Mesenchymal stem cell (in vitro differentiated cells and primary cell): Measurements from ENCODE around the gene KLK8.
"Not testable (repeated sequence)": the region's sequence is repeated elsewhere in the genome, so short reads cannot be mapped to it uniquely, and the experiment has no call there.

Source experiments
- DNase-seq: peaks from one replicate; pipeline ENCODE4 v3.0.0-alpha.2; 2013
- H2AFZ ChIP-seq: one replicate; pipeline ENCODE4 v1.6.1; 2013; ENCODE audit warnings: low read depth, mild to moderate bottlenecking, control low read depth, inconsistent platforms, low read length, moderate library complexity
- H2AK5ac ChIP-seq: 2 replicates; pipeline ENCODE4 v1.6.1; 2013; ENCODE audit warnings: low read length, moderate library complexity, mild to moderate bottlenecking, inconsistent platforms; ENCODE audit not compliant: severe bottlenecking
- H2BK120ac ChIP-seq: one replicate; pipeline ENCODE4 v1.6.1; 2013; ENCODE audit warnings: low read depth, mild to moderate bottlenecking, inconsistent platforms, low read length, moderate library complexity
- H2BK12ac ChIP-seq, 2 experiments: one replicate each; pipeline ENCODE4 v1.6.1; 2013; ENCODE audit warnings: inconsistent platforms in 2 of 2, low read length in 2 of 2, mild to moderate bottlenecking in 2 of 2, moderate library complexity in 2 of 2, control low read depth in 1 of 2
- H2BK15ac ChIP-seq: one replicate; pipeline ENCODE4 v1.6.1; 2013; ENCODE audit warnings: mild to moderate bottlenecking, low read depth, inconsistent platforms; ENCODE audit not compliant: poor library complexity, severe bottlenecking
- H2BK5ac ChIP-seq: 2 replicates; pipeline ENCODE4 v1.6.1; 2013; ENCODE audit warnings: low read depth, mild to moderate bottlenecking, low read length, control low read depth, inconsistent platforms; ENCODE audit not compliant: poor library complexity, severe bottlenecking
- H3K14ac ChIP-seq, 2 experiments: one replicate each; pipeline ENCODE4 v1.6.1; 2013; ENCODE audit warnings: inconsistent platforms in 2 of 2, low read length in 2 of 2, control low read depth in 1 of 2, mild to moderate bottlenecking in 1 of 2, moderate library complexity in 1 of 2
- H3K18ac ChIP-seq, 2 experiments: one replicate each; pipeline ENCODE4 v1.6.1; 2013; ENCODE audit warnings: inconsistent platforms in 2 of 2, low read length in 2 of 2, control low read depth in 1 of 2, low read depth in 1 of 2, mild to moderate bottlenecking in 1 of 2
- H3K23ac ChIP-seq, 2 experiments: one replicate each; pipeline ENCODE4 v1.6.1; 2013; ENCODE audit warnings: inconsistent platforms in 2 of 2, low read length in 2 of 2, mild to moderate bottlenecking in 2 of 2, moderate library complexity in 2 of 2, control low read depth in 1 of 2
- H3K27ac ChIP-seq: 2 replicates; pipeline ENCODE4 v1.5.1; 2013; ENCODE audit warnings: mild to moderate bottlenecking, moderate library complexity, low read length, control low read depth, inconsistent platforms; ENCODE audit not compliant: poor library complexity, severe bottlenecking
- H3K27me3 ChIP-seq, 2 experiments: 2 replicates each; pipeline versions ENCODE4 v1.6.1 to v1.7.0; 2013; ENCODE audit warnings: low read length in 2 of 2, mild to moderate bottlenecking in 2 of 2, moderate library complexity in 2 of 2, control low read depth in 1 of 2, inconsistent platforms in 1 of 2; ENCODE audit not compliant: control insufficient read depth in 1 of 2, insufficient read depth in 1 of 2
- H3K36me3 ChIP-seq, 2 experiments: 2 replicates each; pipeline versions ENCODE4 v1.6.1 to v1.7.0; 2013; ENCODE audit warnings: low read length in 2 of 2, control low read depth in 1 of 2, inconsistent platforms in 1 of 2, low read depth in 1 of 2, mild to moderate bottlenecking in 1 of 2; ENCODE audit not compliant: insufficient read depth in 2 of 2, control insufficient read depth in 1 of 2
- H3K4ac ChIP-seq, 2 experiments: one replicate each; pipeline ENCODE4 v1.6.1; 2013; ENCODE audit warnings: inconsistent platforms in 2 of 2, low read length in 2 of 2, mild to moderate bottlenecking in 2 of 2, moderate library complexity in 2 of 2, control low read depth in 1 of 2, low read depth in 1 of 2
- H3K4me1 ChIP-seq: 2 replicates; pipeline ENCODE4 v1.6.1; 2013; ENCODE audit warnings: low read depth, low read length, control low read depth; ENCODE audit not compliant: control insufficient read depth, insufficient read depth
- H3K4me2 ChIP-seq: 2 replicates; pipeline ENCODE4 v1.6.1; 2013; ENCODE audit warnings: low read length, mild to moderate bottlenecking, inconsistent platforms; ENCODE audit not compliant: poor library complexity, severe bottlenecking
- H3K4me3 ChIP-seq, 2 experiments: 2 replicates each; pipeline versions ENCODE4 v1.5.1 to v1.7.0; 2013; ENCODE audit warnings: low read length in 2 of 2, mild to moderate bottlenecking in 2 of 2, control low read depth in 1 of 2, low read depth in 1 of 2; ENCODE audit not compliant: insufficient read depth in 1 of 2
- H3K79me1 ChIP-seq: replicated peaks from 2 replicates; pipeline ENCODE4 v1.6.1; 2013; ENCODE audit warnings: mild to moderate bottlenecking, control low read depth, low read length, inconsistent platforms; ENCODE audit not compliant: poor library complexity, severe bottlenecking
- H3K9ac ChIP-seq: 2 replicates; pipeline ENCODE4 v1.7.0; 2013; ENCODE audit warnings: mild to moderate bottlenecking, low read length, moderate library complexity
- H3K9me3 ChIP-seq: 2 replicates; pipeline ENCODE4 v1.7.0; 2013; ENCODE audit warnings: mild to moderate bottlenecking, low read length; ENCODE audit not compliant: control insufficient read depth
- H4K8ac ChIP-seq: one replicate; pipeline ENCODE4 v1.6.1; 2013; ENCODE audit warnings: inconsistent platforms, mild to moderate bottlenecking, low read length, moderate library complexity
- H4K91ac ChIP-seq: one replicate; pipeline ENCODE4 v1.6.1; 2013; ENCODE audit warnings: mild to moderate bottlenecking, low read length, inconsistent platforms
- whole genome bisulfite sequencing: methylation state at CpG from one replicate; pipeline ENCODE4 v1.1.7; 2013; ENCODE audit warnings: mixed read lengths; 5-methylcytosine and 5-hydroxymethylcytosine counted together

Gene KLK8

DNA sequence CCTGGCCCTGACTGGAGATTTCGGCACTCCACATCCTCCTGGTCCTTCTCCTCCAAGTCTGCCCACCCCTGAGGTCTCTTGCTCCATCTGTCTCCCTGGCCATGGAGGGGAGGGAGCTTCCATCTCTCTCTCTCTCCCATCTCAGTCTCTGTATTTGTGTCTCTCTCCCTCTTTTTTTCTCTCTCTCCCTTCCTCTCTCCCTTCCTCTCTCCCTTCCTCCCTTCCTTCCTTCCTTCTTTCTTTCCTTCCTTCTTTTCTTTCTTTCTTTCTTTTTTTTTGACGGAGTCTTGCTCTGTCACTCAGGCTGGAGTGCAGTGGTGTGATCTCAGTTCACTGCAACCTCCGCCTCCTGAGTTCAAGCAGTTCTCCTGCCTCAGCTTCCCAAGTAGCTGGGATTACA is 31.6 kb downstream of the KLK8 start:
- not testable (repeated sequence) for H3K14ac ChIP-seq, H2BK5ac ChIP-seq, H3K4ac ChIP-seq, H2BK15ac ChIP-seq, H3K23ac ChIP-seq, H3K79me1 ChIP-seq, H3K9me3 ChIP-seq, H3K4me2 ChIP-seq, H3K9ac ChIP-seq, H3K4me3 ChIP-seq, H3K27ac ChIP-seq, H2AFZ ChIP-seq, H4K91ac ChIP-seq, H3K4me1 ChIP-seq, H4K8ac ChIP-seq, H3K36me3 ChIP-seq, H2AK5ac ChIP-seq, H2BK12ac ChIP-seq, H3K18ac ChIP-seq, DNase-seq, H2BK120ac ChIP-seq
- H3K27me3 ChIP-seq = peaks cover 0 to 29% of the 10 kb centered on the region in 2 experiments
- WGBS = 73% methylated on average over 2 of the region's 3 CpGs

GRCh38 chr19:50969413-50969760 is 32.0 kb downstream of the KLK8 start, which contains the start of gene KLK6:
Gene KLK6 (minus strand): TSS chr19:50969591. CDS start chr19:50968104, 1,487 bp downstream.
- Histone ChIP-seq H4K8ac (no peak within 1 kb of the TSS), H3K79me1 (no peaks in the 10 kb centered on the region), H3K4ac (no peak within 1 kb of the TSS), H2BK5ac (no peak within 1 kb of the TSS), H2BK15ac (no peak within 1 kb of the TSS), H3K9ac (no peak within 1 kb of the TSS), H3K4me1 (no peaks in the 10 kb centered on the region), H2BK120ac (no peak within 1 kb of the TSS), H2BK12ac (no peak within 1 kb of the TSS), H3K4me3 (no peak within 1 kb of the TSS), H4K91ac (no peak within 1 kb of the TSS), H3K23ac (no peak within 1 kb of the TSS), H3K27me3 (peaks cover 0 to 29% of the 10 kb centered on the region in 2 experiments), H3K36me3 (no peaks in the 10 kb centered on the region), H3K4me2 (no peak within 1 kb of the TSS), H3K27ac (no peak within 1 kb of the TSS), H2AK5ac (no peak within 1 kb of the TSS), H2AFZ (no peak within 1 kb of the TSS), H3K18ac (no peak within 1 kb of the TSS), H3K9me3 (no peaks in the 10 kb centered on the region), H3K14ac (no peak within 1 kb of the TSS)
- DNase-seq = no peak
- 78% methylated on average over 19 of the region's 19 CpGs for WGBS

- H2AFZ ChIP-seq = no peak overlapping the region
- no peak overlapping the region for H3K4me3 ChIP-seq
- H2BK120ac ChIP-seq = no peak overlapping the region
- H3K9me3 ChIP-seq = no peaks in the 10 kb centered on the region
- H3K27ac ChIP-seq = no peak overlapping the region
- H3K14ac ChIP-seq = no peak overlapping the region
- H3K23ac ChIP-seq = no peak overlapping the region
- no peak overlapping the region for H3K18ac ChIP-seq
- H2AK5ac ChIP-seq = no peak overlapping the region
- no peak for DNase-seq
- H3K9ac ChIP-seq = no peak overlapping the region
- H3K4me2 ChIP-seq = no peak overlapping the region
- no peak overlapping the region for H4K8ac ChIP-seq
- no peaks in the 10 kb centered on the region for H3K4me1 ChIP-seq
- peaks cover 0 to 29% of the 10 kb centered on the region in 2 experiments for H3K27me3 ChIP-seq
- no peak overlapping the region for H2BK12ac ChIP-seq
- H2BK15ac ChIP-seq = no peak overlapping the region
- H3K36me3 ChIP-seq = no peaks in the 10 kb centered on the region
- H4K91ac ChIP-seq = no peak overlapping the region
- whole genome bisulfite sequencing = 63% methylated on average over 5 of the region's 7 CpGs
- H3K4ac ChIP-seq = no peak overlapping the region
- no peak overlapping the region for H2BK5ac ChIP-seq
- H3K79me1 ChIP-seq = no peaks in the 10 kb centered on the region
Observed at GRCh38 chr19:50968716-50969412, 32.5 kb downstream of the KLK8 start.

DNA sequence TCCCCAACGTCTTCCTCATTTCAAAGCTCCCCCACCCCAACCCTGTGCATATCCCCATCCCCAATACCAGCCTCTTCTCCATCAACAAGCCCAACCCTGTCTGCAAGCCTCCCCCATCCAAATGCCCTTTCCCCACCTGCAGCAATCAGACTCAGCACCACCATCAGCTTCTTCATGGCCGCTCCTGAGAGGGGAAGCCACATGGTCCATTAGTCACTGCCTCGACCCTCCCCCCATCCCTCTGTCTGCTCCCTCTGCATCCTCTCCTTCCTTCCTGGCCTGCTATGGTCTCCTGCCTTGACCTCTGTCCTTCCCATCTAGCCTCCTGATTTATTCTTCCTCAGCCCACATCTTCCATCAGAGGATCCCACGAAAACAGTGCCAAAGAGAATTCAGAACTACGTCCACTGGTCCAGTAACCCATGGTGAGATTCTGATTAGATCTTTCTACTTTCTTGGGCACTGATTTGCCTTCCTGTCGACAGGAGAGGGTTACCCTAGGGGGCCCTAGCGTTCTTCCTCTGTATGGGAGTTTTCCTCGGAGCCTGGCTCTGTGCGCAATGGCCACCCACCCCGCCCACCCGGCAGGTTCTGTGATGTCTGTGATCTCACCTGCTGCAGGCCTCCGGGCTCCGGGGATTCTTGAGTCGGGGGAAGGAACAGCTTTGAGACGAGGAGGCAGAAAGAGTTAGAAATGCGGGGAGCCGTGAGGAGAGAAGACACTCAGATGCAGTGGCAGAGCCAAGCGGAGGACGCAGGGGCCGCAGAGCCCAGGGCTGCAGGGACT is 33.3 kb downstream of the KLK8 start:
- Histone ChIP-seq H2AK5ac (no peak overlapping the region), H4K8ac (no peak overlapping the region), H3K27me3 (peaks cover 0 to 34% of the 10 kb centered on the region in 2 experiments), H3K4me1 (no peaks in the 10 kb centered on the region), H3K27ac (no peak overlapping the region), H3K79me1 (no peaks in the 10 kb centered on the region), H3K14ac (no peak overlapping the region), H3K9me3 (no peaks in the 10 kb centered on the region), H3K36me3 (no peaks in the 10 kb centered on the region), H3K4ac (no peak overlapping the region), H3K23ac (no peak overlapping the region), H3K18ac (no peak overlapping the region), H2BK5ac (no peak overlapping the region), H3K4me2 (no peak overlapping the region), H4K91ac (no peak overlapping the region), H2AFZ (no peak overlapping the region), H2BK15ac (no peak overlapping the region), H2BK120ac (no peak overlapping the region), H2BK12ac (no peak overlapping the region), H3K9ac (no peak overlapping the region), H3K4me3 (peak overlapping the region in 1 of 2 experiments; percentile 4)
- DNase-seq = no peak
- 48% methylated on average over 20 of the region's 20 CpGs for WGBS
